GM12878 (cell line): Measurements from ENCODE around the gene AADAC. TPM values are rescaled to one million over a fixed set of nuclear protein-coding genes. Genes with fewer than 3 reads are reported as not detected.

Experiments used
- ATAC-seq: fragments of 200-7000 bp; cut with Tn5 transposase; 3 replicates; pipeline ENCODE4 v1.9.1; 2020; ENCODE audit warnings: mild to moderate bottlenecking, moderate library complexity
- BruUV-seq: library from RNA; stranded (reverse); fragments of 400-500 nt; replicated peaks from 2 replicates; lab custom pipeline; 2021; lab: Mats Ljungman, UMichigan
- CTCF ChIA-PET: fragments of 300-600 bp; sonication (Branson Sonifier 250); formaldehyde crosslinking; extraction: SDS; loops from one replicate; lab custom pipeline; 2021; ENCODE audit warnings: inconsistent platforms; lab: Yijun Ruan, JAX
- POLR2A ChIA-PET: fragments of 350-600 bp; formaldehyde crosslinking; extraction: SDS; loops from one replicate; lab custom pipeline; 2021; ENCODE audit warnings: inconsistent platforms; lab: Charles Lee
- RAD21 ChIA-PET: fragments of 300-600 bp; sonication (Branson Sonifier 250); formaldehyde crosslinking; loops from one replicate; lab custom pipeline; 2023; ENCODE audit warnings: antibody characterized with exemption; ENCODE audit not compliant: unreplicated experiment; lab: Charles Lee
- SMC1A ChIA-PET: fragments of 300-600 bp; sonication (Branson Sonifier 250); formaldehyde crosslinking; loops from one replicate; lab custom pipeline; 2023; ENCODE audit not compliant: unreplicated experiment, uncharacterized antibody; lab: Charles Lee
- DNase-seq: peaks from one replicate; pipeline ENCODE4 v3.0.0-alpha.2; 2011; ENCODE audit warnings: low read depth, low spot score
- FAIRE-seq: peaks from 3 replicates; lab custom pipeline; 2011; peaks lifted over from hg19 to GRCh38; lab: Jason Lieb, UNC
- H2AFZ ChIP-seq: 2 replicates; pipeline ENCODE4 v1.6.0; 2011; ENCODE audit warnings: low read depth, low read length, control low read depth; ENCODE audit not compliant: control insufficient read depth
- H3K27ac ChIP-seq: 2 replicates; pipeline ENCODE4 v1.5.1; 2011; ENCODE audit warnings: control low read depth; ENCODE audit not compliant: control insufficient read depth, insufficient read depth
- H3K27me3 ChIP-seq, 2 experiments: replicated peaks in 1 of 2; 2 replicates each; pipeline versions ENCODE4 v1.6.0 to v1.6.1; 2011; ENCODE audit warnings: low read length in 1 of 2; ENCODE audit not compliant: control insufficient read depth in 2 of 2, insufficient read depth in 2 of 2
- H3K36me3 ChIP-seq, 2 experiments: 2 replicates each; pipeline ENCODE4 v1.5.1; 2011; ENCODE audit warnings: low read length in 1 of 2; ENCODE audit not compliant: control insufficient read depth in 2 of 2, insufficient read depth in 2 of 2
- H3K4me1 ChIP-seq: 2 replicates; pipeline ENCODE4 v1.6.1; 2011; ENCODE audit warnings: mild to moderate bottlenecking, low read length, moderate library complexity, mixed read lengths; ENCODE audit not compliant: control insufficient read depth, insufficient read depth
- H3K4me2 ChIP-seq: 2 replicates; pipeline ENCODE4 v1.6.0; 2011; ENCODE audit warnings: control low read depth; ENCODE audit not compliant: control insufficient read depth, insufficient read depth
- H3K4me3 ChIP-seq: fragments of 200-600 bp; sonication (generic); 2 replicates; pipeline ENCODE4 v1.5.1; 2016
- H3K79me2 ChIP-seq: 2 replicates; pipeline ENCODE4 v1.6.0; 2011; ENCODE audit warnings: low read length; ENCODE audit not compliant: control insufficient read depth, insufficient read depth
- H3K9ac ChIP-seq: 2 replicates; pipeline ENCODE4 v1.8.0; 2011; ENCODE audit warnings: low read length, control low read depth, mixed read lengths; ENCODE audit not compliant: control insufficient read depth, insufficient read depth
- H3K9me3 ChIP-seq: replicated peaks from 3 replicates; pipeline ENCODE4 v1.5.1; 2011; ENCODE audit warnings: mild to moderate bottlenecking, low read length; ENCODE audit not compliant: control insufficient read depth, insufficient read depth
- H4K20me1 ChIP-seq: 2 replicates; pipeline ENCODE4 v1.6.0; 2011; ENCODE audit not compliant: control insufficient read depth, insufficient read depth
- BMI1 ChIP-seq: fragments of 450-650 bp; IDR thresholded peaks from 2 replicates; pipeline ENCODE4 v1.6.1; 2016; ENCODE audit warnings: mild to moderate bottlenecking, moderate library complexity, borderline replicate concordance
- CREB1 ChIP-seq: IDR thresholded peaks from 2 replicates; pipeline ENCODE4 v1.6.1; 2012; ENCODE audit warnings: low read depth, mild to moderate bottlenecking, inconsistent platforms
- HCFC1 ChIP-seq: fragments of 150-350 bp; IDR thresholded peaks from 2 replicates; pipeline ENCODE4 v1.6.1; 2014; ENCODE audit warnings: low read length
- IRF4 ChIP-seq: IDR thresholded peaks from 2 replicates; pipeline ENCODE4 v1.6.1; 2011; ENCODE audit warnings: low read depth, low read length
- JUND ChIP-seq: IDR thresholded peaks from 2 replicates; pipeline ENCODE4 v1.6.1; 2012; ENCODE audit warnings: low read depth, mild to moderate bottlenecking, low read length, improper control_type of control experiment, moderate library complexity
- MXI1 ChIP-seq: fragments of 150-350 bp; IDR thresholded peaks from 2 replicates; pipeline ENCODE4 v1.6.1; 2011; ENCODE audit warnings: low read depth, mild to moderate bottlenecking, inconsistent platforms, low read length, improper control_type of control experiment
- NRF1 ChIP-seq: conservative IDR thresholded peaks from 2 replicates; pipeline ENCODE4 v1.6.1; 2011; ENCODE audit warnings: mild to moderate bottlenecking, low read depth, low read length, improper control_type of control experiment
- RB1 ChIP-seq: fragments of 450-650 bp; formaldehyde crosslinking; IDR thresholded peaks from 2 replicates; pipeline ENCODE4 v1.6.1; 2017; ENCODE audit warnings: mild to moderate bottlenecking, borderline replicate concordance
- WGBS: methylation state at CpG from one replicate; pipeline ENCODE4 v1.1.6; 2016; ENCODE audit warnings: low lambda C conversion rate; ENCODE audit not compliant: insufficient replicate concordance, insufficient coverage; ENCODE audit errors: missing lambda C conversion rate; 5-methylcytosine and 5-hydroxymethylcytosine counted together
- in situ Hi-C: fragments of 300-500 bp; cut with MboI; formaldehyde crosslinking; loops from 9 replicates; pipeline ENCODE4 v1.14.3; 2018; ENCODE audit warnings: mixed read lengths
- intact Hi-C: fragments of 100-400 bp; cut with micrococcal nuclease; formaldehyde crosslinking; loops from one replicate; pipeline ENCODE4 v1.14.2; 2022; ENCODE audit not compliant: unreplicated experiment
- polyA plus RNA-seq, 11 experiments: library from polyadenylated mRNA; depleted of rRNA in 4 of 11; unstranded in 6 of 11; stranded (reverse) in 5 of 11; fragments of >200 nt; fragmentation: Nextera tagmentation in 4 of 11; fragmentation: Illumina TruSeq in 1 of 11; extraction: Ambion mirVana in 4 of 11; extraction: Trizol in 1 of 11; gene quantifications; 1 replicate in 1 of 11; 2 replicates in 10 of 11; pipeline versions ENCODE4 v1.2.1 to v1.2.3, GENCODE V29; 2011 to 2016; ENCODE audit warnings: inconsistent platforms in 2 of 11, missing spikeins in 2 of 11, low read depth in 1 of 11
- total RNA-seq, 4 experiments: library from RNA; depleted of rRNA in 3 of 4; stranded (reverse); fragments of >200 nt in 3 of 4; fragmentation: Illumina TruSeq in 1 of 4; extraction: Trizol in 1 of 4; gene quantifications; 2 replicates each; pipeline versions ENCODE4 v1.2.1 to v1.2.3, GENCODE V29; 2013 to 2021
- TF ChIP-seq, protein P1 (sequence below): IDR thresholded peaks from 2 replicates; pipeline ENCODE4 v1.6.1; 2012; ENCODE audit warnings: low read depth, low read length, improper control_type of control experiment
- TF ChIP-seq, protein P2 (sequence below): IDR thresholded peaks from 2 replicates; pipeline ENCODE4 v1.6.1; 2011; ENCODE audit warnings: borderline replicate concordance, low read depth, mild to moderate bottlenecking, moderate library complexity, mixed read lengths, low read length; ENCODE audit not compliant: insufficient read depth; ENCODE audit errors: extremely low read length
- TF ChIP-seq, protein P3 (sequence below): IDR thresholded peaks from 2 replicates; pipeline ENCODE4 v1.6.1; 2011; ENCODE audit warnings: low read depth, low read length, improper control_type of control experiment, borderline replicate concordance

Gene AADAC
- total and polyA plus RNA-seq, 10 of the 15 experiments (the other 5 are each of a cell fraction or from before 2014, with no cell fraction given), result 0.13 TPM; not detected in 9

DNA sequence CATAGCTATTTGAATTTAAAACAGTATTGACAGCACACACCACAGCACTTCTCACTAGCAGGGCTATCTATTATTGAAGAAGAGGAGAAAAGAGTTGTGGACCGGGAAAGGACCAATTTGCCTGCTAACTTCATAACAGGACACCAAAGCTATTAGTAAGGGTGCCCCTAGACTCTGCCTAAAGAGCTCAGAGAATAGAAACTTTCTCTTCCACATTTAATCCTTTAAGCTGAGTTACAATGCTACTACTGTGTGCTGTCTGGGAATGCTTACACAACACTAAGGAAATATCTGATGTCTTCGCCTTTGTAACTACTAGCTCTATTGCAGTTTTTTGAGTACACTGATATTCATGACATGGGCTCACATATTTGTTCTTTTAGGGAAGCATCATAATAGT is 13.5 kb upstream of the AADAC start:
- no peaks in the 10 kb centered on the region for H3K4me1 ChIP-seq
- in situ Hi-C loops (no loop called here), intact Hi-C loops (no loop called here)
- no peak overlapping the region for H2AFZ ChIP-seq
- TF ChIP-seq, protein P1, sequence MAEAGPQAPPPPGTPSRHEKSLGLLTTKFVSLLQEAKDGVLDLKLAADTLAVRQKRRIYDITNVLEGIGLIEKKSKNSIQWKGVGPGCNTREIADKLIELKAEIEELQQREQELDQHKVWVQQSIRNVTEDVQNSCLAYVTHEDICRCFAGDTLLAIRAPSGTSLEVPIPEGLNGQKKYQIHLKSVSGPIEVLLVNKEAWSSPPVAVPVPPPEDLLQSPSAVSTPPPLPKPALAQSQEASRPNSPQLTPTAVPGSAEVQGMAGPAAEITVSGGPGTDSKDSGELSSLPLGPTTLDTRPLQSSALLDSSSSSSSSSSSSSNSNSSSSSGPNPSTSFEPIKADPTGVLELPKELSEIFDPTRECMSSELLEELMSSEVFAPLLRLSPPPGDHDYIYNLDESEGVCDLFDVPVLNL, result no peak
- TF ChIP-seq JUND (no peak), MXI1 (no peak), IRF4 (no peak), BMI1 (no peak), RB1 (no peak)
- CTCF ChIA-PET, result interaction anchor here (0.6 kb wide), 1 partner anchor 17 kb away, joined by 3 read pairs; no protein-coding TSS in a partner anchor
- BruUV-seq, result no TSS peak
- no peaks in the 10 kb centered on the region for H3K36me3 ChIP-seq
- 36% methylated on average over 2 of the region's 2 CpGs for WGBS
- no peak overlapping the region for H3K4me3 ChIP-seq
- RAD21 ChIA-PET, result interaction anchor here (0.5 kb wide), 1 partner anchor 55 kb away, joined by 3 read pairs; no protein-coding TSS in a partner anchor
- H3K9me3 ChIP-seq, result no peaks in the 10 kb centered on the region
- H3K4me2 ChIP-seq, result no peak overlapping the region
- SMC1A ChIA-PET, result interaction anchor here (1.2 kb wide), 1 partner anchor 23 kb away, joined by 3 read pairs; no protein-coding TSS in a partner anchor
- no peak overlapping the region for H3K27ac ChIP-seq
- H4K20me1 ChIP-seq, result no peaks in the 10 kb centered on the region
- H3K9ac ChIP-seq, result no peak overlapping the region
- no peaks in the 10 kb centered on the region for H3K79me2 ChIP-seq
- POLR2A ChIA-PET, result no interaction called here
- ATAC-seq, result no peak
- H3K27me3 ChIP-seq, result no peaks in the 10 kb centered on the region
- DNase-seq, result no peak
- FAIRE-seq, result no peak

DNA sequence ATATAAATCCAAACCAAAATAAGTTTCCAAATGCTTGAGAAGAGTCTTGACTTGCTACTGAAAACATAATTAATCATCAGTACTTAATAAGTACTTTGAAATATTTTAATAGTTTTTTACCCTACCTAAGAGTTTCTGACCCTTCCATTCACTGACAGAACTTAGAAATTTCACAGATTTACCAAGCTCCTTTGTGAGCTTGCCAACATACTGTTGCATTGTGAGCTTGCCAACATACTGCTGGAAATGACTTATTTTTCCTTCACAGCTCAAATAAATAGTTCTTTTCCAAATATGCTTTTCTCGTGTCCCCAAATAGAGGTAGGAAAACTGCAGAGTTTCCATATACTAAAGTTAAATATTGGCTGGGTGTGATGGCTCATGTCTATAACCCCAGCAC is 9.6 kb upstream of the AADAC start:
- intact Hi-C loops (no loop called here), in situ Hi-C loops (no loop called here)
- H4K20me1 ChIP-seq, result no peaks in the 10 kb centered on the region
- ChIA-PET SMC1A (interaction anchor here (0.8 to 1.2 kb wide), 3 partner anchors 33 to 379 kb away, joined by 3 read pairs; no protein-coding TSS in a partner anchor), CTCF (interaction anchor here (0.7 kb wide), 1 partner anchor 10 kb away, joined by 3 read pairs; no protein-coding TSS in a partner anchor), POLR2A (interaction anchor here (0.6 to 1.8 kb wide), 2 partner anchors 9 to 11 kb away, joined by 3 to 4 read pairs; no protein-coding TSS in a partner anchor), RAD21 (interaction anchor here (0.7 kb wide), 1 partner anchor 1798 kb away, joined by 3 read pairs; no protein-coding TSS in a partner anchor)
- H3K9me3 ChIP-seq, result no peaks in the 10 kb centered on the region; the same call in 2 of the 3 replicates
- H3K4me3 ChIP-seq, result no peak overlapping the region
- no peak overlapping the region for H2AFZ ChIP-seq
- FAIRE-seq (no peak), ATAC-seq (no peak), DNase-seq (no peak)
- H3K27ac ChIP-seq, result no peak overlapping the region
- WGBS, result 0% methylated on average over 1 of the region's 1 CpG
- no peak overlapping the region for H3K4me2 ChIP-seq
- BruUV-seq, result no TSS peak
- TF ChIP-seq NRF1 (no peak), IRF4 (no peak), CREB1 (no peak), HCFC1 (no peak), MXI1 (no peak)
- TF ChIP-seq, protein P2, sequence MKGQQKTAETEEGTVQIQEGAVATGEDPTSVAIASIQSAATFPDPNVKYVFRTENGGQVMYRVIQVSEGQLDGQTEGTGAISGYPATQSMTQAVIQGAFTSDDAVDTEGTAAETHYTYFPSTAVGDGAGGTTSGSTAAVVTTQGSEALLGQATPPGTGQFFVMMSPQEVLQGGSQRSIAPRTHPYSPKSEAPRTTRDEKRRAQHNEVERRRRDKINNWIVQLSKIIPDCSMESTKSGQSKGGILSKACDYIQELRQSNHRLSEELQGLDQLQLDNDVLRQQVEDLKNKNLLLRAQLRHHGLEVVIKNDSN, result no peak
- TF ChIP-seq, protein P3, sequence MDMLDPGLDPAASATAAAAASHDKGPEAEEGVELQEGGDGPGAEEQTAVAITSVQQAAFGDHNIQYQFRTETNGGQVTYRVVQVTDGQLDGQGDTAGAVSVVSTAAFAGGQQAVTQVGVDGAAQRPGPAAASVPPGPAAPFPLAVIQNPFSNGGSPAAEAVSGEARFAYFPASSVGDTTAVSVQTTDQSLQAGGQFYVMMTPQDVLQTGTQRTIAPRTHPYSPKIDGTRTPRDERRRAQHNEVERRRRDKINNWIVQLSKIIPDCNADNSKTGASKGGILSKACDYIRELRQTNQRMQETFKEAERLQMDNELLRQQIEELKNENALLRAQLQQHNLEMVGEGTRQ, result no peak
- H3K4me1 ChIP-seq, result no peaks in the 10 kb centered on the region
- H3K9ac ChIP-seq, result no peak overlapping the region
- H3K79me2 ChIP-seq, result no peaks in the 10 kb centered on the region
- no peaks in the 10 kb centered on the region for H3K36me3 ChIP-seq
- H3K27me3 ChIP-seq, result no peaks in the 10 kb centered on the region
